Bronchial epithelial cell (primary cell): Measurements from ENCODE around the gene DCDC1. TPM values are rescaled to one million over a fixed set of nuclear protein-coding genes. Genes with fewer than 3 reads are reported as not detected.
A peak's percentile ranks its signal among the peaks of the same experiment; 100 is the strongest.

ENCODE experiments used
- DNase-seq: peaks from one replicate; pipeline ENCODE4 v3.0.0-alpha.2; 2010; ENCODE audit warnings: low read depth
- FAIRE-seq: peaks from 2 replicates; lab custom pipeline; 2011; peaks lifted over from hg19 to GRCh38; lab: Jason Lieb, UNC
- H3K27me3 ChIP-seq: 2 replicates; pipeline ENCODE4 v1.5.1; 2011; ENCODE audit warnings: low read length; ENCODE audit not compliant: control insufficient read depth, insufficient read depth
- H3K36me3 ChIP-seq: 2 replicates; pipeline ENCODE4 v1.5.1; 2011; ENCODE audit warnings: low read length; ENCODE audit not compliant: control insufficient read depth, insufficient read depth
- H3K4me3 ChIP-seq: 2 replicates; pipeline ENCODE4 v1.5.1; 2011; ENCODE audit warnings: mild to moderate bottlenecking, low read depth, low read length, control low read depth
- CTCF ChIP-seq: IDR thresholded peaks from 2 replicates; pipeline ENCODE4 v1.5.1; 2011; ENCODE audit warnings: mild to moderate bottlenecking, moderate library complexity, low read length, control low read depth, inconsistent platforms; ENCODE audit not compliant: insufficient read depth, severe bottlenecking
- total RNA-seq: library from RNA; depleted of rRNA; stranded (reverse); fragments of >200 nt; gene quantifications from 2 replicates; pipeline ENCODE4 v1.2.1, GENCODE V29; 2014

The DCDC1 gene
- total RNA-seq = not detected in 2 replicates

- TF ChIP-seq CTCF = no peak
- H3K36me3 ChIP-seq = no peaks in the 10 kb centered on the region
- H3K27me3 ChIP-seq = no peaks in the 10 kb centered on the region
- FAIRE-seq (no peak), DNase-seq (peak; percentile 82)
- H3K4me3 ChIP-seq = peak within 1 kb of the TSS; percentile 96
Observed at GRCh38 chr11:31369348-31370329, at the start of gene DCDC1, which contains the start of gene DNAJC24. Gene DCDC1, minus strand, starts transcription at chr11:31369739. Its CDS starts 41,459 bp downstream, at chr11:31328280. Gene DNAJC24, plus strand, starts transcription at chr11:31369860. Its CDS starts 889 bp downstream, at chr11:31370749.

- TF ChIP-seq CTCF = no peak
- no peaks in the 10 kb centered on the region for H3K27me3 ChIP-seq
Observed at GRCh38 chr11:31419138-31419537, 49.6 kb upstream of the DCDC1 start.

GRCh38 chr11:31417816-31418215, 48.3 kb upstream of the DCDC1 start:
- Histone ChIP-seq H3K27me3 (no peaks in the 10 kb centered on the region), H3K36me3 (no peaks in the 10 kb centered on the region), H3K4me3 (no peak overlapping the region)
- no peak for TF ChIP-seq CTCF
- FAIRE-seq (no peak), DNase-seq (no peak)

More at GRCh38 chr11:31419138-31419537, 49.6 kb upstream of the DCDC1 start:
- H3K36me3 ChIP-seq = no peaks in the 10 kb centered on the region
- FAIRE-seq = no peak
- DNase-seq = no peak
- H3K4me3 ChIP-seq = no peak overlapping the region

- no peaks in the 10 kb centered on the region for H3K36me3 ChIP-seq
- no peak for TF ChIP-seq CTCF
- H3K4me3 ChIP-seq = no peak overlapping the region
- no peak for FAIRE-seq
- H3K27me3 ChIP-seq = no peaks in the 10 kb centered on the region
- DNase-seq = no peak
Observed at GRCh38 chr11:31417357-31417756, 47.8 kb upstream of the DCDC1 start.

- no peak overlapping the region for H3K4me3 ChIP-seq
- no peaks in the 10 kb centered on the region for H3K36me3 ChIP-seq
- H3K27me3 ChIP-seq = no peaks in the 10 kb centered on the region
- FAIRE-seq = no peak
- DNase-seq = no peak
- TF ChIP-seq CTCF = no peak
Observed at GRCh38 chr11:31415435-31415834, 45.9 kb upstream of the DCDC1 start.
